HFF-Myc (cell line): ENCODE data around the gene ERVMER34-1.

Experiments
- DNase-seq: peaks from one replicate; pipeline ENCODE4 v3.0.0-alpha.2; 2011; ENCODE audit warnings: low read depth; ENCODE audit errors: extremely low read depth
- H3K4me3 ChIP-seq: replicated peaks from 2 replicates; pipeline ENCODE4 v1.5.1; 2011; ENCODE audit warnings: low read depth, mild to moderate bottlenecking, control low read depth, low read length
- CTCF ChIP-seq: IDR thresholded peaks from 2 replicates; pipeline ENCODE4 v1.5.1; 2012; ENCODE audit warnings: mild to moderate bottlenecking, low read depth, low read length, control low read depth; ENCODE audit errors: missing control alignments

The ERVMER34-1 gene

GRCh38 chr4:52704661-52705060, 46.6 kb downstream of the ERVMER34-1 start:
- DNase-seq, result no peak
- no peak overlapping the region for H3K4me3 ChIP-seq
- no peak for TF ChIP-seq CTCF

- no peak for DNase-seq
- no peak for TF ChIP-seq CTCF
- no peak overlapping the region for H3K4me3 ChIP-seq
Observed at GRCh38 chr4:52704133-52704532, 47.1 kb downstream of the ERVMER34-1 start.

- DNase-seq, result no peak
- no peak overlapping the region for H3K4me3 ChIP-seq
- no peak for TF ChIP-seq CTCF
Observed at GRCh38 chr4:52701207-52701606, 50.0 kb downstream of the ERVMER34-1 start.

- DNase-seq, result no peak
- TF ChIP-seq CTCF, result no peak
Observed at GRCh38 chr4:52694936-52695335, 56.3 kb downstream of the ERVMER34-1 start.

GRCh38 chr4:52693492-52693891, 57.7 kb downstream of the ERVMER34-1 start:
- no peak for TF ChIP-seq CTCF
- no peak for DNase-seq
- no peak overlapping the region for H3K4me3 ChIP-seq

More at GRCh38 chr4:52694936-52695335, 56.3 kb downstream of the ERVMER34-1 start:
- no peak overlapping the region for H3K4me3 ChIP-seq
